HEK293 (cell line): ENCODE measurements around the gene LIMA1.

Experiments
- BCL6B ChIP-seq: fragments of 450-650 bp; formaldehyde crosslinking; IDR thresholded peaks from 2 replicates; pipeline ENCODE4 v1.5.1; 2017; ENCODE audit warnings: missing biosample characterization, missing genetic modification characterization
- GLI4 ChIP-seq: fragments of 450-650 bp; formaldehyde crosslinking; IDR thresholded peaks from 2 replicates; pipeline ENCODE4 v1.5.1; 2016; ENCODE audit warnings: missing biosample characterization, missing genetic modification characterization
- HOXA7 ChIP-seq: sonication (generic); formaldehyde crosslinking; IDR thresholded peaks from 2 replicates; pipeline ENCODE4 v1.8.1; 2022; ENCODE audit warnings: missing genetic modification reagents, borderline replicate concordance
- HOXD13 ChIP-seq: sonication (generic); formaldehyde crosslinking; IDR thresholded peaks from 2 replicates; pipeline ENCODE4 v1.8.0; 2022; ENCODE audit warnings: missing genetic modification reagents, borderline replicate concordance
- KLF10 ChIP-seq: fragments of 450-650 bp; IDR thresholded peaks from 2 replicates; pipeline ENCODE4 v1.5.1; 2018; ENCODE audit warnings: missing biosample characterization, mild to moderate bottlenecking, missing genetic modification characterization
- REST ChIP-seq: fragments of 450-650 bp; formaldehyde crosslinking; IDR thresholded peaks from 2 replicates; pipeline ENCODE4 v1.5.1; 2016; ENCODE audit warnings: missing biosample characterization, missing genetic modification characterization
- SALL2 ChIP-seq: fragments of 450-650 bp; formaldehyde crosslinking; IDR thresholded peaks from 2 replicates; pipeline ENCODE4 v1.5.0; 2017; ENCODE audit warnings: missing biosample characterization, mild to moderate bottlenecking, missing genetic modification characterization, borderline replicate concordance
- SETDB1 ChIP-seq: IDR thresholded peaks from one replicate; pipeline ENCODE4 v1.6.1; 2017; ENCODE audit warnings: mild to moderate bottlenecking, low read length, moderate library complexity, mixed read lengths; ENCODE audit not compliant: insufficient read length
- SP3 ChIP-seq: fragments of 450-650 bp; formaldehyde crosslinking; IDR thresholded peaks from 2 replicates; pipeline ENCODE4 v1.5.1; 2016; ENCODE audit warnings: missing biosample characterization, missing genetic modification characterization
- TRIM28 ChIP-seq: IDR thresholded peaks from 2 replicates; pipeline ENCODE4 v1.6.1; 2011; ENCODE audit warnings: low read length, control low read depth, borderline replicate concordance
- ZBTB26 ChIP-seq: fragments of 450-650 bp; formaldehyde crosslinking; optimal IDR thresholded peaks from 2 replicates; pipeline ENCODE3; 2016; ENCODE audit warnings: missing biosample characterization, mild to moderate bottlenecking, missing genetic modification characterization
- ZNF133 ChIP-seq: fragments of 450-650 bp; formaldehyde crosslinking; IDR thresholded peaks from 2 replicates; pipeline ENCODE4 v1.5.1; 2016; ENCODE audit warnings: missing biosample characterization, missing genetic modification characterization
- ZNF155 ChIP-seq: fragments of 450-650 bp; formaldehyde crosslinking; IDR thresholded peaks from 2 replicates; pipeline ENCODE4 v1.5.1; 2016; ENCODE audit warnings: missing biosample characterization, missing genetic modification characterization
- ZNF169 ChIP-seq: fragments of 450-650 bp; formaldehyde crosslinking; IDR thresholded peaks from 2 replicates; pipeline ENCODE4 v1.5.1; 2016; ENCODE audit warnings: missing biosample characterization, missing genetic modification characterization
- ZNF23 ChIP-seq: fragments of 450-650 bp; formaldehyde crosslinking; IDR thresholded peaks from 2 replicates; pipeline ENCODE4 v1.5.1; 2016; ENCODE audit warnings: missing biosample characterization, missing genetic modification characterization, borderline replicate concordance
- ZNF24 ChIP-seq: fragments of 450-650 bp; formaldehyde crosslinking; IDR thresholded peaks from 2 replicates; pipeline ENCODE4 v1.5.1; 2016; ENCODE audit warnings: missing biosample characterization, missing genetic modification characterization
- ZNF335 ChIP-seq: fragments of 450-650 bp; formaldehyde crosslinking; conservative IDR thresholded peaks from 2 replicates; pipeline ENCODE4 v1.5.1; 2016; ENCODE audit warnings: missing biosample characterization, missing genetic modification characterization
- ZNF366 ChIP-seq: fragments of 450-650 bp; formaldehyde crosslinking; conservative IDR thresholded peaks from 2 replicates; pipeline ENCODE4 v1.5.1; 2016; ENCODE audit warnings: missing biosample characterization, missing genetic modification characterization
- ZNF37A ChIP-seq: fragments of 450-650 bp; IDR thresholded peaks from 2 replicates; pipeline ENCODE4 v1.5.1; 2018; ENCODE audit warnings: missing biosample characterization, missing genetic modification characterization
- ZNF391 ChIP-seq: fragments of 450-650 bp; formaldehyde crosslinking; IDR thresholded peaks from 2 replicates; pipeline ENCODE4 v1.5.1; 2016; ENCODE audit warnings: low read depth, missing biosample characterization, missing genetic modification characterization, borderline replicate concordance
- ZNF529 ChIP-seq: fragments of 450-650 bp; formaldehyde crosslinking; IDR thresholded peaks from 2 replicates; pipeline ENCODE4 v1.5.1; 2017; ENCODE audit warnings: missing genetic modification characterization, missing biosample characterization; ENCODE audit not compliant: insufficient replicate concordance
- ZNF530 ChIP-seq: fragments of 450-650 bp; formaldehyde crosslinking; IDR thresholded peaks from 2 replicates; pipeline ENCODE4 v1.5.1; 2016; ENCODE audit warnings: low read depth, missing biosample characterization, missing genetic modification characterization
- ZNF544 ChIP-seq: fragments of 450-650 bp; formaldehyde crosslinking; IDR thresholded peaks from 2 replicates; pipeline ENCODE4 v1.5.0; 2017; ENCODE audit warnings: missing biosample characterization, missing genetic modification characterization
- ZNF548 ChIP-seq: fragments of 450-650 bp; formaldehyde crosslinking; IDR thresholded peaks from 2 replicates; pipeline ENCODE4 v1.5.1; 2016; ENCODE audit warnings: missing biosample characterization, missing genetic modification characterization
- ZNF558 ChIP-seq: fragments of 450-650 bp; formaldehyde crosslinking; IDR thresholded peaks from 2 replicates; pipeline ENCODE4 v1.5.1; 2016; ENCODE audit warnings: missing biosample characterization, missing genetic modification characterization
- ZNF600 ChIP-seq: fragments of 450-650 bp; formaldehyde crosslinking; IDR thresholded peaks from 2 replicates; pipeline ENCODE4 v1.5.1; 2016; ENCODE audit warnings: missing biosample characterization, missing genetic modification characterization
- ZNF654 ChIP-seq: fragments of 450-650 bp; formaldehyde crosslinking; IDR thresholded peaks from 2 replicates; pipeline ENCODE4 v1.5.1; 2016; ENCODE audit warnings: low read depth, missing biosample characterization, missing genetic modification characterization
- ZNF660 ChIP-seq: fragments of 450-650 bp; IDR thresholded peaks from 2 replicates; pipeline ENCODE4 v1.5.1; 2018; ENCODE audit warnings: missing biosample characterization, mild to moderate bottlenecking, missing genetic modification characterization
- ZNF664 ChIP-seq: fragments of 450-650 bp; formaldehyde crosslinking; IDR thresholded peaks from 2 replicates; pipeline ENCODE4 v1.5.1; 2016; ENCODE audit warnings: missing biosample characterization, missing genetic modification characterization
- ZNF692 ChIP-seq: fragments of 450-650 bp; formaldehyde crosslinking; IDR thresholded peaks from 2 replicates; pipeline ENCODE4 v1.5.1; 2016; ENCODE audit warnings: missing biosample characterization, missing genetic modification characterization
- ZNF701 ChIP-seq: fragments of 450-650 bp; formaldehyde crosslinking; IDR thresholded peaks from 2 replicates; pipeline ENCODE4 v1.5.1; 2016; ENCODE audit warnings: missing biosample characterization, missing genetic modification characterization
- ZNF707 ChIP-seq: fragments of 450-650 bp; formaldehyde crosslinking; IDR thresholded peaks from 2 replicates; pipeline ENCODE4 v1.5.1; 2016; ENCODE audit warnings: missing biosample characterization, missing genetic modification characterization
- ZNF747 ChIP-seq: fragments of 450-650 bp; formaldehyde crosslinking; IDR thresholded peaks from 2 replicates; pipeline ENCODE4 v1.5.1; 2016; ENCODE audit warnings: missing biosample characterization, missing genetic modification characterization
- ZNF776 ChIP-seq: fragments of 450-650 bp; formaldehyde crosslinking; IDR thresholded peaks from 2 replicates; pipeline ENCODE4 v1.5.0; 2017; ENCODE audit warnings: missing biosample characterization, missing genetic modification characterization, borderline replicate concordance
- ZXDB ChIP-seq: fragments of 450-650 bp; formaldehyde crosslinking; IDR thresholded peaks from 2 replicates; pipeline ENCODE4 v1.5.1; 2016; ENCODE audit warnings: missing biosample characterization, missing genetic modification characterization

LIMA1 gene

GRCh38 chr12:50221228-50222008 is 61.9 kb downstream of the LIMA1 start (continued):
- TF ChIP-seq ZNF529 (tag by site-specific recombination) = no peak
- TF ChIP-seq ZNF692 (tag by site-specific recombination) = peak; percentile 97
- peak; percentile 78; the same call in 1 of the 2 replicates for TF ChIP-seq TRIM28
- TF ChIP-seq ZNF530 (tag by site-specific recombination) = no peak
- peak; percentile 89 for TF ChIP-seq ZNF600 (tag by site-specific recombination)
- no peak for TF ChIP-seq ZNF37A (tag by site-specific recombination)
- no peak for TF ChIP-seq ZNF169 (tag by site-specific recombination)
- no peak for TF ChIP-seq ZNF776 (tag by site-specific recombination)
- no peak for TF ChIP-seq REST (tag by site-specific recombination)
- TF ChIP-seq ZNF366 (tag by site-specific recombination) = peak; percentile 92
- TF ChIP-seq GLI4 = no peak
- no peak for TF ChIP-seq ZNF335 (tag by site-specific recombination)
- no peak for TF ChIP-seq SALL2 (tag by site-specific recombination)
- TF ChIP-seq ZNF654 (tag by site-specific recombination) = no peak
- TF ChIP-seq ZNF707 (tag by site-specific recombination) = no peak
- TF ChIP-seq ZNF23 (tag by site-specific recombination) = no peak
- no peak for TF ChIP-seq ZBTB26 (tag by site-specific recombination)
- TF ChIP-seq ZNF133 (tag by site-specific recombination) = no peak
- TF ChIP-seq ZNF391 (tag by site-specific recombination) = no peak
- TF ChIP-seq ZNF660 (tag by site-specific recombination) = peak; percentile 58
- peak; percentile 40; the same call in 1 of the 2 replicates for TF ChIP-seq ZNF24 (tag by site-specific recombination)
- TF ChIP-seq SETDB1 = no peak
- TF ChIP-seq ZNF544 (tag by site-specific recombination) = no peak
- peak; percentile 56; the same call in 1 of the 2 replicates for TF ChIP-seq KLF10 (tag by site-specific recombination)
- peak; percentile 74 for TF ChIP-seq ZXDB (tag by site-specific recombination)
- TF ChIP-seq SP3 (tag by site-specific recombination) = peak; percentile 31; the same call in 1 of the 2 replicates
- TF ChIP-seq HOXA7 (CRISPR knock-in tag) = no peak
- no peak for TF ChIP-seq ZNF548 (tag by site-specific recombination)
- TF ChIP-seq ZNF701 (tag by site-specific recombination) = no peak
- no peak for TF ChIP-seq BCL6B (tag by site-specific recombination)
- TF ChIP-seq HOXD13 = 0 out of 2 replicates have a peak, but pooled peaks have one; percentile 47
- TF ChIP-seq ZNF558 = peak; percentile 45; the same call in 1 of the 2 replicates
- TF ChIP-seq ZNF664 (tag by site-specific recombination) = no peak
- no peak for TF ChIP-seq ZNF747 (tag by site-specific recombination)
- TF ChIP-seq ZNF155 (tag by site-specific recombination) = no peak
